Measurements from ENCODE around the gene RPN1.
"Not testable (repeated sequence)": the region's sequence is repeated elsewhere in the genome, so short reads cannot be mapped to it uniquely, and the experiment has no call there.

Gene RPN1

GRCh38 chr3:128674161-128674784 lies 23.7 kb upstream of the RPN1 start:
- CTCF ChIA-PET, result interaction anchor here (1.0 to 1.2 kb wide), 2 partner anchors 9 to 11 kb away, joined by 3 to 4 read pairs; no protein-coding TSS in a partner anchor
- H3K27me3 ChIP-seq (replicated peaks in 2 of 5; ENCODE audit: control insufficient read depth in 4 of 5, insufficient read depth in 5 of 5, low read length in 4 of 5), result no peaks in the 10 kb centered on the region
- peak overlapping the region in 1 of 7 experiments; percentile 33 for H3K4me3 ChIP-seq (ENCODE audit: control insufficient read depth in 1 of 7, extremely low read depth in 1 of 7, insufficient read depth in 4 of 7, low read depth in 2 of 7, low read length in 6 of 7)
- 86% methylated on average over 7 of the region's 10 CpGs for WGBS (ENCODE audit: insufficient coverage)
- H3K27ac ChIP-seq (ENCODE audit: insufficient read depth in 1 of 2, low read depth in 1 of 2, low read length in 2 of 2, poor library complexity in 1 of 2, severe bottlenecking in 2 of 2), result peak overlapping the region; percentile 40 to 46
- H3K36me3 ChIP-seq (ENCODE audit: control insufficient read depth in 4 of 4, insufficient read depth in 4 of 4, low read length in 3 of 4), result no peaks in the 10 kb centered on the region
- POLR2A ChIA-PET, result no interaction called here
- H3K4me1 ChIP-seq (ENCODE audit: control extremely low read depth in 1 of 4, control insufficient read depth in 4 of 4, insufficient read depth in 4 of 4, low read length in 3 of 4), result peaks cover 0 to 47% (median 9%) of the 10 kb centered on the region in 4 experiments
- no peak for DNase-seq
- no peaks in the 10 kb centered on the region for H3K9me3 ChIP-seq (ENCODE audit: control extremely low read depth in 1 of 5, control insufficient read depth in 4 of 5, insufficient read depth in 2 of 5, low read depth in 1 of 5, low read length in 4 of 5)

- POLR2A ChIA-PET, result interaction anchor here (0.6 kb wide), 1 partner anchor 89 kb away, joined by 6 read pairs; no protein-coding TSS in a partner anchor
- H3K27me3 ChIP-seq (replicated peaks in 2 of 5; ENCODE audit: control insufficient read depth in 4 of 5, insufficient read depth in 5 of 5, low read length in 4 of 5), result no peaks in the 10 kb centered on the region
- H3K4me3 ChIP-seq (ENCODE audit: control insufficient read depth in 1 of 7, extremely low read depth in 1 of 7, insufficient read depth in 4 of 7, low read depth in 2 of 7, low read length in 6 of 7), result no peak overlapping the region
- 96% methylated on average over 2 of the region's 3 CpGs for WGBS (ENCODE audit: insufficient coverage)
- H3K27ac ChIP-seq (ENCODE audit: insufficient read depth in 1 of 2, low read depth in 1 of 2, low read length in 2 of 2, poor library complexity in 1 of 2, severe bottlenecking in 2 of 2), result no peak overlapping the region
- CTCF ChIA-PET, result interaction anchor here (1.0 to 1.4 kb wide), 2 partner anchors 13 to 208 kb away, joined by 3 read pairs; no protein-coding TSS in a partner anchor
- H3K4me1 ChIP-seq (ENCODE audit: control extremely low read depth in 1 of 4, control insufficient read depth in 4 of 4, insufficient read depth in 4 of 4, low read length in 3 of 4), result peaks cover 0 to 12% (median 9%) of the 10 kb centered on the region in 4 experiments
- H3K9me3 ChIP-seq (ENCODE audit: control extremely low read depth in 1 of 5, control insufficient read depth in 4 of 5, insufficient read depth in 2 of 5, low read depth in 1 of 5, low read length in 4 of 5), result no peaks in the 10 kb centered on the region
- DNase-seq, result no peak
- no peaks in the 10 kb centered on the region for H3K36me3 ChIP-seq (ENCODE audit: control insufficient read depth in 4 of 4, insufficient read depth in 4 of 4, low read length in 3 of 4)
Observed at GRCh38 chr3:128667641-128668040, 17.0 kb upstream of the RPN1 start.

- CTCF ChIA-PET, result interaction anchor here (0.6 to 1.9 kb wide), 6 partner anchors 9 to 466 kb away, joined by 3 to 7 read pairs (median 3); no protein-coding TSS in a partner anchor
- POLR2A ChIA-PET, result no interaction called here
- H3K4me3 ChIP-seq (ENCODE audit: control insufficient read depth in 1 of 7, extremely low read depth in 1 of 7, insufficient read depth in 4 of 7, low read depth in 2 of 7, low read length in 6 of 7), result peak overlapping the region in 1 of 7 experiments; percentile 10
- H3K27ac ChIP-seq (ENCODE audit: insufficient read depth in 1 of 2, low read depth in 1 of 2, low read length in 2 of 2, poor library complexity in 1 of 2, severe bottlenecking in 2 of 2), result peak overlapping the region in 1 of 2 experiments; percentile 29
- peak in 2 of 3 donors; percentile 45 to 48 for DNase-seq
- H3K36me3 ChIP-seq (ENCODE audit: control insufficient read depth in 4 of 4, insufficient read depth in 4 of 4, low read length in 3 of 4), result no peaks in the 10 kb centered on the region
- H3K27me3 ChIP-seq (replicated peaks in 2 of 5; ENCODE audit: control insufficient read depth in 4 of 5, insufficient read depth in 5 of 5, low read length in 4 of 5), result no peaks in the 10 kb centered on the region
- no peaks in the 10 kb centered on the region for H3K9me3 ChIP-seq (ENCODE audit: control extremely low read depth in 1 of 5, control insufficient read depth in 4 of 5, insufficient read depth in 2 of 5, low read depth in 1 of 5, low read length in 4 of 5)
- peaks cover 0 to 9% (median 5%) of the 10 kb centered on the region in 4 experiments for H3K4me1 ChIP-seq (ENCODE audit: control extremely low read depth in 1 of 4, control insufficient read depth in 4 of 4, insufficient read depth in 4 of 4, low read length in 3 of 4)
- WGBS (ENCODE audit: insufficient coverage), result 65% methylated on average over 9 of the region's 11 CpGs
Observed at GRCh38 chr3:128665362-128666021, 14.9 kb upstream of the RPN1 start.

- no peak overlapping the region for H3K4me3 ChIP-seq (ENCODE audit: control insufficient read depth in 1 of 7, extremely low read depth in 1 of 7, insufficient read depth in 4 of 7, low read depth in 2 of 7, low read length in 6 of 7)
- CTCF ChIA-PET, result interaction anchor here (0.5 to 1.8 kb wide), 4 partner anchors 10 to 580 kb away, joined by 3 to 4 read pairs (median 4); no protein-coding TSS in a partner anchor
- no peak for DNase-seq
- POLR2A ChIA-PET, result no interaction called here
- H3K27me3 ChIP-seq (replicated peaks in 2 of 5; ENCODE audit: control insufficient read depth in 4 of 5, insufficient read depth in 5 of 5, low read length in 4 of 5), result no peaks in the 10 kb centered on the region
- 94% methylated on average over 3 of the region's 4 CpGs for WGBS (ENCODE audit: insufficient coverage)
- H3K36me3 ChIP-seq (ENCODE audit: control insufficient read depth in 4 of 4, insufficient read depth in 4 of 4, low read length in 3 of 4), result no peaks in the 10 kb centered on the region
- H3K27ac ChIP-seq (ENCODE audit: insufficient read depth in 1 of 2, low read depth in 1 of 2, low read length in 2 of 2, poor library complexity in 1 of 2, severe bottlenecking in 2 of 2), result no peak overlapping the region
- no peaks in the 10 kb centered on the region for H3K9me3 ChIP-seq (ENCODE audit: control extremely low read depth in 1 of 5, control insufficient read depth in 4 of 5, insufficient read depth in 2 of 5, low read depth in 1 of 5, low read length in 4 of 5)
- peaks cover 0 to 9% (median 5%) of the 10 kb centered on the region in 4 experiments for H3K4me1 ChIP-seq (ENCODE audit: control extremely low read depth in 1 of 4, control insufficient read depth in 4 of 4, insufficient read depth in 4 of 4, low read length in 3 of 4)
Observed at GRCh38 chr3:128663151-128663550, 12.5 kb upstream of the RPN1 start.

- Histone ChIP-seq H3K27ac (ENCODE audit: insufficient read depth in 1 of 2, low read depth in 1 of 2, low read length in 2 of 2, poor library complexity in 1 of 2, severe bottlenecking in 2 of 2) (no peak overlapping the region), H3K27me3 (replicated peaks in 2 of 5; ENCODE audit: control insufficient read depth in 4 of 5, insufficient read depth in 5 of 5, low read length in 4 of 5) (no peaks in the 10 kb centered on the region), H3K4me1 (ENCODE audit: control extremely low read depth in 1 of 4, control insufficient read depth in 4 of 4, insufficient read depth in 4 of 4, low read length in 3 of 4) (peaks cover 3 to 22% (median 13%) of the 10 kb centered on the region in 4 experiments), H3K4me3 (ENCODE audit: control insufficient read depth in 1 of 7, extremely low read depth in 1 of 7, insufficient read depth in 4 of 7, low read depth in 2 of 7, low read length in 6 of 7) (no peak overlapping the region), H3K36me3 (ENCODE audit: control insufficient read depth in 4 of 4, insufficient read depth in 4 of 4, low read length in 3 of 4) (peaks cover 0 to 2% (median 0%) of the 10 kb centered on the region in 4 experiments), H3K9me3 (ENCODE audit: control extremely low read depth in 1 of 5, control insufficient read depth in 4 of 5, insufficient read depth in 2 of 5, low read depth in 1 of 5, low read length in 4 of 5) (no peaks in the 10 kb centered on the region)
- CTCF ChIA-PET, result interaction anchor here (1.3 to 3.0 kb wide), 3 partner anchors 25 to 69 kb away, joined by 4 to 14 read pairs (median 4); no protein-coding TSS in a partner anchor
- DNase-seq, result no peak
- 89% methylated on average over 2 of the region's 3 CpGs for WGBS (ENCODE audit: insufficient coverage)
- POLR2A ChIA-PET, result interaction anchor here (0.5 kb wide), 1 partner anchor 61 kb away, joined by 3 read pairs; no protein-coding TSS in a partner anchor
Observed at GRCh38 chr3:128655531-128655930, 4.9 kb upstream of the RPN1 start.

- not testable (repeated sequence) for H3K27ac ChIP-seq (ENCODE audit: insufficient read depth in 1 of 2, low read depth in 1 of 2, low read length in 2 of 2, poor library complexity in 1 of 2, severe bottlenecking in 2 of 2); H3K9me3 ChIP-seq (ENCODE audit: control extremely low read depth in 1 of 5, control insufficient read depth in 4 of 5, insufficient read depth in 2 of 5, low read depth in 1 of 5, low read length in 4 of 5); H3K36me3 ChIP-seq (ENCODE audit: control insufficient read depth in 4 of 4, insufficient read depth in 4 of 4, low read length in 3 of 4); H3K27me3 ChIP-seq (replicated peaks in 2 of 5; ENCODE audit: control insufficient read depth in 4 of 5, insufficient read depth in 5 of 5, low read length in 4 of 5)
- peaks cover 9 to 29% (median 18%) of the 10 kb centered on the region in 4 experiments for H3K4me1 ChIP-seq (ENCODE audit: control extremely low read depth in 1 of 4, control insufficient read depth in 4 of 4, insufficient read depth in 4 of 4, low read length in 3 of 4)
- WGBS (ENCODE audit: insufficient coverage), result 32% methylated on average over 20 of the region's 24 CpGs
- POLR2A ChIA-PET, result interaction anchor here (0.9 to 1.5 kb wide), 2 partner anchors 27 to 145 kb away, joined by 3 to 4 read pairs; no protein-coding TSS in a partner anchor
- peak; percentile 54 to 77 (median 71) for DNase-seq
- H3K4me3 ChIP-seq (ENCODE audit: control insufficient read depth in 1 of 7, extremely low read depth in 1 of 7, insufficient read depth in 4 of 7, low read depth in 2 of 7, low read length in 6 of 7), result peak overlapping the region in 6 of 7 experiments; percentile 12 to 72 (median 47)
- CTCF ChIA-PET, result interaction anchor here (1.1 to 3.0 kb wide), 7 partner anchors 11 to 221 kb away, joined by 3 to 14 read pairs (median 3); no protein-coding TSS in a partner anchor
Observed at GRCh38 chr3:128653993-128654805, 3.6 kb upstream of the RPN1 start.

Data from common myeloid progenitor, CD34-positive (primary cell).